ENCODE measurements around the gene ANKRD62. TPM values are rescaled to one million over a fixed set of nuclear protein-coding genes. Genes with fewer than 3 reads are reported as not detected.
"Not testable (repeated sequence)": the region's sequence is repeated elsewhere in the genome, so short reads cannot be mapped to it uniquely, and the experiment has no call there.

Gene ANKRD62
- total RNA-seq, 2 donors from 2014 or later = not detected

GRCh38 chr18:12072996-12073395, 20.6 kb upstream of the ANKRD62 start:
- no peak overlapping the region for H3K27ac Mint-ChIP-seq
- peaks cover 53% of the 10 kb centered on the region for H3K27me3 Mint-ChIP-seq
- no peaks in the 10 kb centered on the region for H3K9me3 ChIP-seq (ENCODE audit: control insufficient read depth, low read length, poor library complexity, severe bottlenecking)
- no peak for DNase-seq
- ATAC-seq = no peak
- H3K4me3 Mint-ChIP-seq = no peak overlapping the region
- H3K4me1 Mint-ChIP-seq = no peaks in the 10 kb centered on the region
- no peaks in the 10 kb centered on the region for H3K36me3 Mint-ChIP-seq (ENCODE audit: low read depth)

- no peak overlapping the region for H3K27ac Mint-ChIP-seq
- ATAC-seq (no peak), DNase-seq (no peak)
- no peaks in the 10 kb centered on the region for H3K36me3 Mint-ChIP-seq (ENCODE audit: low read depth)
- H3K4me3 Mint-ChIP-seq = no peak overlapping the region
- H3K4me1 Mint-ChIP-seq = no peaks in the 10 kb centered on the region
- H3K27me3 Mint-ChIP-seq = peaks cover 44% of the 10 kb centered on the region
- no peaks in the 10 kb centered on the region for H3K9me3 ChIP-seq (ENCODE audit: control insufficient read depth, low read length, poor library complexity, severe bottlenecking)
Observed at GRCh38 chr18:12074736-12075135, 18.9 kb upstream of the ANKRD62 start.

- peaks cover 39% of the 10 kb centered on the region for H3K27me3 Mint-ChIP-seq
- H3K4me1 Mint-ChIP-seq = no peaks in the 10 kb centered on the region
- DNase-seq (no peak), ATAC-seq (no peak)
- no peaks in the 10 kb centered on the region for H3K36me3 Mint-ChIP-seq (ENCODE audit: low read depth)
- peak overlapping the region; percentile 58 for H3K4me3 Mint-ChIP-seq
- no peak overlapping the region for H3K27ac Mint-ChIP-seq
- H3K9me3 ChIP-seq (ENCODE audit: control insufficient read depth, low read length, poor library complexity, severe bottlenecking) = no peaks in the 10 kb centered on the region
Observed at GRCh38 chr18:12076424-12077140, 17.1 kb upstream of the ANKRD62 start.

- H3K4me3 Mint-ChIP-seq; DNase-seq; H3K27ac Mint-ChIP-seq; H3K9me3 ChIP-seq (ENCODE audit: control insufficient read depth, low read length, poor library complexity, severe bottlenecking); ATAC-seq; H3K4me1 Mint-ChIP-seq; H3K36me3 Mint-ChIP-seq (ENCODE audit: low read depth): not testable (repeated sequence)
- peaks cover 38% of the 10 kb centered on the region for H3K27me3 Mint-ChIP-seq
Observed at GRCh38 chr18:12077994-12078393, 15.6 kb upstream of the ANKRD62 start.

- peaks cover 2% of the 10 kb centered on the region for H3K4me1 Mint-ChIP-seq
- no peak overlapping the region for H3K27ac Mint-ChIP-seq
- no peak overlapping the region for H3K4me3 Mint-ChIP-seq
- no peaks in the 10 kb centered on the region for H3K36me3 Mint-ChIP-seq (ENCODE audit: low read depth)
- H3K9me3 ChIP-seq (ENCODE audit: control insufficient read depth, low read length, poor library complexity, severe bottlenecking) = no peaks in the 10 kb centered on the region
- H3K27me3 Mint-ChIP-seq = peaks cover 40% of the 10 kb centered on the region
- DNase-seq = no peak
- no peak for ATAC-seq
Observed at GRCh38 chr18:12079491-12080237, 14.0 kb upstream of the ANKRD62 start.

- Mint-ChIP-seq H3K4me3 (no peak overlapping the region), H3K27me3 (peaks cover 22% of the 10 kb centered on the region), H3K36me3 (ENCODE audit: low read depth) (no peaks in the 10 kb centered on the region), H3K27ac (no peak overlapping the region), H3K4me1 (peaks cover 2% of the 10 kb centered on the region)
- H3K9me3 ChIP-seq (ENCODE audit: control insufficient read depth, low read length, poor library complexity, severe bottlenecking) = no peaks in the 10 kb centered on the region
- ATAC-seq = no peak
- no peak for DNase-seq
Observed at GRCh38 chr18:12085136-12085535, 8.5 kb upstream of the ANKRD62 start.

GRCh38 chr18:12085786-12086185, 7.9 kb upstream of the ANKRD62 start:
- ATAC-seq (no peak), DNase-seq (no peak)
- peaks cover 2% of the 10 kb centered on the region for H3K4me1 Mint-ChIP-seq
- no peaks in the 10 kb centered on the region for H3K9me3 ChIP-seq (ENCODE audit: control insufficient read depth, low read length, poor library complexity, severe bottlenecking)
- no peaks in the 10 kb centered on the region for H3K36me3 Mint-ChIP-seq (ENCODE audit: low read depth)
- H3K27ac Mint-ChIP-seq = no peak overlapping the region
- H3K4me3 Mint-ChIP-seq = no peak overlapping the region
- peaks cover 28% of the 10 kb centered on the region for H3K27me3 Mint-ChIP-seq

GRCh38 chr18:12086249-12086648, 7.4 kb upstream of the ANKRD62 start:
- no peaks in the 10 kb centered on the region for H3K36me3 Mint-ChIP-seq (ENCODE audit: low read depth)
- peaks cover 28% of the 10 kb centered on the region for H3K27me3 Mint-ChIP-seq
- ATAC-seq (no peak), DNase-seq (no peak)
- H3K4me1 Mint-ChIP-seq = peaks cover 2% of the 10 kb centered on the region
- H3K4me3 Mint-ChIP-seq = no peak overlapping the region
- H3K27ac Mint-ChIP-seq = no peak overlapping the region
- no peaks in the 10 kb centered on the region for H3K9me3 ChIP-seq (ENCODE audit: control insufficient read depth, low read length, poor library complexity, severe bottlenecking)

GRCh38 chr18:12086677-12087470, 6.8 kb upstream of the ANKRD62 start:
- H3K36me3 Mint-ChIP-seq (ENCODE audit: low read depth) = no peaks in the 10 kb centered on the region
- no peak overlapping the region for H3K4me3 Mint-ChIP-seq
- H3K9me3 ChIP-seq (ENCODE audit: control insufficient read depth, low read length, poor library complexity, severe bottlenecking) = no peaks in the 10 kb centered on the region
- H3K4me1 Mint-ChIP-seq = peaks cover 2% of the 10 kb centered on the region
- ATAC-seq = no peak
- DNase-seq = no peak
- H3K27me3 Mint-ChIP-seq = peaks cover 31% of the 10 kb centered on the region
- no peak overlapping the region for H3K27ac Mint-ChIP-seq

GRCh38 chr18:12087471-12088025, 6.1 kb upstream of the ANKRD62 start:
- no peak overlapping the region for H3K4me3 Mint-ChIP-seq
- no peaks in the 10 kb centered on the region for H3K9me3 ChIP-seq (ENCODE audit: control insufficient read depth, low read length, poor library complexity, severe bottlenecking)
- no peak overlapping the region for H3K27ac Mint-ChIP-seq
- DNase-seq = no peak
- H3K27me3 Mint-ChIP-seq = peaks cover 30% of the 10 kb centered on the region
- no peaks in the 10 kb centered on the region for H3K36me3 Mint-ChIP-seq (ENCODE audit: low read depth)
- peaks cover 2% of the 10 kb centered on the region for H3K4me1 Mint-ChIP-seq
- no peak for ATAC-seq

- H3K27ac Mint-ChIP-seq = no peak overlapping the region
- no peak for ATAC-seq
Observed at GRCh38 chr18:12088096-12088495, 5.5 kb upstream of the ANKRD62 start.

GRCh38 chr18:12088731-12089375, 4.8 kb upstream of the ANKRD62 start:
- DNase-seq (no peak), ATAC-seq (no peak)
- H3K9me3 ChIP-seq (ENCODE audit: control insufficient read depth, low read length, poor library complexity, severe bottlenecking) = no peaks in the 10 kb centered on the region
- peaks cover 22% of the 10 kb centered on the region for H3K27me3 Mint-ChIP-seq
- no peak overlapping the region for H3K4me3 Mint-ChIP-seq
- H3K4me1 Mint-ChIP-seq = no peaks in the 10 kb centered on the region
- no peak overlapping the region for H3K27ac Mint-ChIP-seq
- no peaks in the 10 kb centered on the region for H3K36me3 Mint-ChIP-seq (ENCODE audit: low read depth)

More at GRCh38 chr18:12088096-12088495, 5.5 kb upstream of the ANKRD62 start:
- Mint-ChIP-seq H3K4me3 (no peak overlapping the region), H3K27me3 (peaks cover 28% of the 10 kb centered on the region), H3K4me1 (peaks cover 2% of the 10 kb centered on the region), H3K36me3 (ENCODE audit: low read depth) (no peaks in the 10 kb centered on the region)
- no peak for DNase-seq
- H3K9me3 ChIP-seq (ENCODE audit: control insufficient read depth, low read length, poor library complexity, severe bottlenecking) = no peaks in the 10 kb centered on the region

Measured in T-helper 17 cell (primary cell).